Testis (tissue), 3 donors: ENCODE data around the gene EFCAB10. TPM values are rescaled to one million over a fixed set of nuclear protein-coding genes. Genes with fewer than 3 reads are reported as not detected.

Source experiments
- DNase-seq: peaks from one replicate; pipeline ENCODE4 v3.0.0-alpha.2; 2019
- H3K27ac ChIP-seq, 2 donors: fragments of 200-600 bp; sonication (generic); one replicate each; pipeline ENCODE4 v1.5.1; 2019
- H3K27me3 ChIP-seq: fragments of 200-600 bp; sonication (generic); one replicate; pipeline ENCODE4 v1.5.1; 2019
- H3K36me3 ChIP-seq: fragments of 200-600 bp; sonication (generic); one replicate; pipeline ENCODE4 v1.5.1; 2017; ENCODE audit warnings: low read depth; ENCODE audit errors: missing control alignments
- H3K4me1 ChIP-seq: fragments of 200-600 bp; sonication (generic); one replicate; pipeline ENCODE4 v1.5.1; 2019
- H3K4me3 ChIP-seq, 2 donors: fragments of 200-600 bp; sonication (generic); one replicate each; pipeline ENCODE4 v1.5.1; 2017 to 2019
- H3K9me3 ChIP-seq: fragments of 200-600 bp; sonication (generic); one replicate; pipeline ENCODE4 v1.5.1; 2017
- CTCF ChIP-seq, 3 experiments: fragments of 450-650 bp in 2 of 3; fragments of 200-600 bp in 1 of 3; sonication (generic) in 1 of 3; IDR thresholded peaks; one replicate each; pipeline ENCODE4 v1.5.1; 2016 to 2019; ENCODE audit warnings: antibody characterized with exemption in 3 of 3, mild to moderate bottlenecking in 2 of 3, moderate library complexity in 1 of 3
- POLR2A ChIP-seq: fragments of 450-650 bp; IDR thresholded peaks from one replicate; pipeline ENCODE4 v1.6.1; 2017; ENCODE audit warnings: antibody characterized with exemption, mild to moderate bottlenecking, moderate library complexity
- WGBS, 2 donors: methylation state at CpG; one replicate each; pipeline ENCODE4 v1.1.5; 2018; 5-methylcytosine and 5-hydroxymethylcytosine counted together
- intact Hi-C: fragments of 100-400 bp; cut with DNase I; formaldehyde crosslinking; loops from one replicate; pipeline ENCODE4 v1.15.1; 2023; ENCODE audit warnings: low total_unique reads
- polyA plus RNA-seq: library from polyadenylated mRNA; stranded (reverse); fragments of 350-450 nt; fragmentation: Illumina TruSeq; extraction: RNeasy Lipid Tissue Mini Kit (QIAGEN cat#74804); gene quantifications from one replicate; pipeline ENCODE4 v1.2.3, GENCODE V29; 2014; ENCODE audit warnings: low read depth, low replicate concordance; ENCODE audit not compliant: insufficient read depth
- total RNA-seq, 2 donors: library from RNA; depleted of rRNA; stranded (reverse); fragments of >200 nt; gene quantifications; one replicate each; pipeline ENCODE4 v1.2.3, GENCODE V29; 2016

EFCAB10 gene
- total and polyA plus RNA-seq, 3 donors from 2014 or later: 6.9 to 50.9 (median 9.8) TPM

- H3K4me3 ChIP-seq: no peak overlapping the region
- WGBS, 2 donors: 81 to 86% methylated on average over 16 of the region's 16 CpGs
- TF ChIP-seq CTCF (IDR thresholded peaks at IDR 0.05): no peak
- no peak for TF ChIP-seq POLR2A
- DNase-seq: no peak
- H3K27ac ChIP-seq: no peak overlapping the region
- H3K4me1 ChIP-seq: no peaks in the 10 kb centered on the region
- no peaks in the 10 kb centered on the region for H3K36me3 ChIP-seq
- intact Hi-C loops: no loop called here
- H3K9me3 ChIP-seq: no peaks in the 10 kb centered on the region
- no peaks in the 10 kb centered on the region for H3K27me3 ChIP-seq
Observed at GRCh38 chr7:105611856-105612775, 30.8 kb upstream of the EFCAB10 start.

- Histone ChIP-seq H3K27ac (no peak overlapping the region), H3K4me3 (no peak overlapping the region), H3K4me1 (no peaks in the 10 kb centered on the region), H3K9me3 (no peaks in the 10 kb centered on the region), H3K27me3 (no peaks in the 10 kb centered on the region), H3K36me3 (no peaks in the 10 kb centered on the region)
- 90 to 95% methylated on average over 8 of the region's 8 CpGs for WGBS, 2 donors
- TF ChIP-seq POLR2A (no peak), CTCF (IDR thresholded peaks at IDR 0.05) (no peak)
- intact Hi-C loops: no loop called here
- no peak for DNase-seq
Observed at GRCh38 chr7:105610165-105610930, 29.1 kb upstream of the EFCAB10 start.

- Histone ChIP-seq H3K4me1 (no peaks in the 10 kb centered on the region), H3K9me3 (no peaks in the 10 kb centered on the region), H3K36me3 (no peaks in the 10 kb centered on the region), H3K27ac (no peak overlapping the region), H3K27me3 (no peaks in the 10 kb centered on the region), H3K4me3 (no peak overlapping the region)
- TF ChIP-seq CTCF (IDR thresholded peaks at IDR 0.05) (no peak), POLR2A (no peak)
- intact Hi-C loops: no loop called here
- WGBS, 2 donors: 80 to 82% methylated on average over 19 of the region's 19 CpGs
- no peak for DNase-seq
Observed at GRCh38 chr7:105602325-105603305, 21.3 kb upstream of the EFCAB10 start.

- no peak overlapping the region for H3K27ac ChIP-seq
- H3K9me3 ChIP-seq: no peaks in the 10 kb centered on the region
- no peak overlapping the region for H3K4me3 ChIP-seq
- DNase-seq: no peak
- no peaks in the 10 kb centered on the region for H3K4me1 ChIP-seq
- TF ChIP-seq POLR2A: no peak
- TF ChIP-seq CTCF (IDR thresholded peaks at IDR 0.05): no peak
- intact Hi-C loops: no loop called here
- no peaks in the 10 kb centered on the region for H3K27me3 ChIP-seq
- no peaks in the 10 kb centered on the region for H3K36me3 ChIP-seq
- 73 to 81% methylated on average over 14 of the region's 14 CpGs for WGBS, 2 donors
Observed at GRCh38 chr7:105600720-105601550, 19.6 kb upstream of the EFCAB10 start.
